NCI-H1417 (cell line): Measurements from ENCODE around the gene KCNE4.
A peak's percentile ranks its signal among the peaks of the same experiment; 100 is the strongest.
"Not testable (repeated sequence)": the region's sequence is repeated elsewhere in the genome, so short reads cannot be mapped to it uniquely, and the experiment has no call there.

Experiments used
- DNase-seq, 3 experiments: peaks; one replicate each; lab custom pipeline; 2025; lab: John Stamatoyannopoulos, UW

The KCNE4 gene

DNA sequence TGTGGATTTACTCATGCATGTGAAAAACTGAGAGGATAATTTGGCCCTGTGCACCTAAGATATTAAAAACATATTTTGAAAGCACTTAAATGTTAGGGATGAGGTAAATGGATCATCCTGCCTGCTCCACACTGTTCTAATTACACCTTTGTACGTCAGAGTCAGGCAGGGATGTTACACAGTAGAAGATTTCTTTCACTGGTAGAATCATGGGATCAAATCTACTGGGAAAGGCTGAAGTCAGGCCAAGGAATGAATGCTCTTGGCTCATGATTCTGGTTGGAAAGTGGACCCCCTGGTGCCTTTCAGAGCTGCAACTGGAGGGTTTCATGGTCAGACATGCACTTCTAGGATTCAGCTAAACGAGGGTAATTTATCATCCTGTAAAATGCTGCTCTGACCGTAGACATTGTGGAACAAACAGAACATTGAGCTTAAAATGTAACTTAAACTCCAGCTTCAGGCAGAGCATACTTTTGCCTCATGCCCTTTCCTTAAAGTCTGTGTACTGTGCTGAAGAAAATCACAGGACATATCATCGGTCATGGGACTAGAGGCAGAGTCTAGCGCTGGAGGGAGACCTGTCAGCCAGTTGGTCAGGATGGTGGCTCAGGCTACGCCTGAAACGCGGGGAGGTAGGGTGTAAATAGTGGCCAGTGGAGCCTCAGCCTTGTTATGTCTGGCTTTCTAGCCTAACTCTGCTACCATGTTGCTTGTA, 4.9 kb downstream of the KCNE4 start:
- DNase-seq, result peak in 2 of 3 experiments; percentile 7 to 46

GRCh38 chr2:223057569-223057968, 5.6 kb downstream of the KCNE4 start:
- DNase-seq, result peak in 1 of 3 experiments; percentile 53

GRCh38 chr2:223058952-223059716, 7.1 kb downstream of the KCNE4 start:
- peak in 1 of 3 experiments; percentile 30 for DNase-seq

GRCh38 chr2:223060201-223060825, 8.3 kb downstream of the KCNE4 start:
- no peak for DNase-seq

DNA sequence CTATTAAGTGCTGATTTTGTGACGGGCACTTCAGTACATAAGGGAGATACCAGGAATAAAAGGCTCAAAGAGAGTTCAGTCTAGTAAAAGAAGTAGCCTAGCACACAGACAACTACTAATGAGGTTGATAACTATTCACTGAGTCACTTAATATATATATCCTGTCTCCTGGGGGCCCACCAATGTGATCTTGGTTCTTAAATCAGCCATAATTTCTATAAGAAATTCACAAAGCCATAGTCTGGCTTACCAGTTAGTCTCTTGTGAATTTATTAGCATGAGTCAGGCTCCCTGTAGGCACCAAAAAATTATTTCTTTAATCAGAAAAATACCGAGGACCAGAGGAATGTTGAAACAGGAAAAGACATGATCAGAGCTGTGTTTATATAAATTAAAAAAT, 10.4 kb downstream of the KCNE4 start:
- no peak for DNase-seq

DNA sequence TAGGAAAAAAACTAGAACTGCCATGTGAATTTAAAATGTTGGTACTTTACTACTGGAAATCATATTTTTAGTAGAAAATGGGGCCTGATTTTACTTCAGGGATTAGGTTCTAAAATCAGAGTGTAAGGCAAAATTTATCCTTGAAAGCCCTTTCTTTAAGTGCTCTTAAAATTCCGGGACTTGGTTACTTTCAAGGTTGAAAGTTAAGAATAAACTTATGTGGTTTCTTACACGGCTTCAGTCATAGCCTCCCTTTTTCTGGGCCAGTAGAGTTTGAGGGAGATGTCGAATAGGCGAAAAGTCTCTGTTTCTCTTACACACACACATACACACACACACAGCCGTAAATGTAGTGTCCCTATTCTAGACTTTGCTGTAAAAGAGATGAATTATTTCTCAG, 13.1 kb downstream of the KCNE4 start:
- DNase-seq, result no peak

- DNase-seq, result no peak
These were observed 14.7 kb downstream of the KCNE4 start for GRCh38 chr2:223066721-223067120.

DNA sequence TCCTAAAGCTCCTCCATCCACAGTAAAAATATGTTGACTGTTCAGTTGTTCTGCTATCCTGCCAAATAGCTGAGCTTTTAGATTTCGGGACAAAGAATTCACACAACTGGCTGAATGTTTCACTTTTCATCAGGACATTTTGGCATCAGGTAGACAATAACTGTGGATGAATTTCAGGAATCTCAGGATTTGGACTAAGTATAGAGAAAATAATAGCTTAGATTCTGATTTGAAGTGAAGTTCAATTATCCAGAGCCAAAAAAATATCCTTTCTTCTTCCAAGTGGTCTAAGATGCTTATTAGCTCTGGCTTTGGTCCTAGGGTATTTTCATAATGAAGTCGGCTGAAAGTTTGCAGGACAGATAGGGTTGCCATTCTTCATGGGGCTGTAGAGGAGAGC, 16.1 kb downstream of the KCNE4 start:
- DNase-seq, result no peak

DNA sequence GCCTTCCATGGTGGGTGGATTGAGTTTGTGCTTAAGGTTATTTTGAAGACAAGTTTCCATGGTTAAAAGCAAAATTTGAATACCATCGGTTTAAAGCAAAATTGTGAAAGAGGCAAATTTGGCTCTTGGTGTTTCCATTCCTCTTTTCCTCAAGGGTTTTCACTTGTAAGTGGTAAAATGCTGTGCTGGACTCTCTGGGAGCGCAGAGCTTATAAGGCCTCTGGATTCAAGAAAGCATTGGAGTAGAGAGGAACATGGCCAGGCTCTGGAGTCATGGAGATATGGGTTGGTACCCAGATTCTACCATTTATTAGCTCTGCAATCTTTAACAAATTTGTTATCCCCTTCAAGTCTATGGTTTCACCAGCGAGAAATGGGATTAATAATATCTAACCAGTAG, 17.5 kb downstream of the KCNE4 start:
- DNase-seq, result no peak

- no peak for DNase-seq
These were observed 18.0 kb downstream of the KCNE4 start for GRCh38 chr2:223069988-223070387.

DNA sequence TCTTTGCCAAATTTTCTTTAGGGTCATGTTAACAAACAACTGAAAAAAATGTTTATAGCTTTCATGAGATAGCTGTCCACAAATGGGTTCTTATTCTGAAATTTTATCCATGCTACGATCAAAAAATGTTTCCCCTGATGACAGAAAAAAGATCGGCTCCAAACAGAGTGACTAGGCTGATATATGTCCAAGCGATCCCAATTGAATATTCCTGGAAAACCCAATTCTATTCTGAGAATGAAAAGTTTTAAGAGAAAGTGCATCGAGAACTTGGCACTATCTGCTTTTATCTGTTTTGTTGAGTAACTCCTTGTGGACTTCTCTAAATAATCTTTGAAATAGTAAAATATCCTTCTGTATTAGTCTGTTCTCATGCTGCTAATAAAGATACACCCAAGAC, 19.1 kb downstream of the KCNE4 start:
- no peak for DNase-seq

- no peak for DNase-seq
These were observed 20.8 kb downstream of the KCNE4 start for GRCh38 chr2:223072826-223073225.

DNA sequence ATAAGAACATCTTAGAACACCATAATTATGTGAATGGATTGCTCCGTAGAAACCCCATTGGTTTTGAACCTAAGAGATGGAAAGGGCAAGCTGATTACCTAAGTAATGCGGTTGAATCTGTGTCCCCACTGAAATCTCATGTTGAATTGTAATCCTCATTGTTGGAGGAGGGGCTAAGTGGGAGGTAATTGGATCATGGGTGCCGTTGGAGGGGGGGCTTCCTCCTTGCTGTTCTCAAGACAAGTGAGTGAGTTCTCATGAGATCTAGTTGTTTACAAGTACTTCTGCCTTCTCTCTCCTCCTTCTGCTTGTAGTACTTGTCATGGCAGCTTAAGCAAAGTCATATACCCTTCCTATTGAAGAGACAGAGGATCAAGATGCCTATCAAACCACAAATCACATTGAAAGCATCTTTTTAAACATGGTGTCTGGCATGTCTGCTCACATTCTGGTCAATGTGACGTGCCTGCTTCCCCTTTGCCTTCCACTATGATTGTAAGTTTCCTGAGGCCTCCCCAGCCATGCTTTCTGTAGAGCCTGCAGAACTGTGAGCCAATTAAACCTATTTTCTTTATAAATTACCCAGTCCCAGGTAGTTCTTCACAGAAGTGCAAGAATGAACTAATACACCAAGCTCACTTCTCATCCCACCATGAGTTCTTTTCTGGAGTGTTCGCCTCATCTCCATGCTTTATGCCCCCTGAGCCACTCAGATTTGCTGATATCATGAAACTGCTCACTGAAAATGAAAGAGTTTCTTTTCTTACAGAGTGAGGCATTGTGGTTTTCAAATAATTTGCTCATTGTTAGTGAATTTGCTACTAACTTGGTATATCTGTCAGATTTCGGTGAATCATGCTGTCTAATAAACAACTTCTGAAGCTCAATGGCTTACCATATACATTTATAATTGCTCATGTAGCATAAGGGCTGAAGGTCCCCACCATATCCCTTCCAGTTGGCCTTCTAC, 23.6 kb downstream of the KCNE4 start:
- DNase-seq, result no peak

GRCh38 chr2:223076573-223076972, 24.6 kb downstream of the KCNE4 start:
- no peak for DNase-seq

GRCh38 chr2:223078482-223078881, 26.5 kb downstream of the KCNE4 start:
- no peak for DNase-seq

- DNase-seq, result no peak
These were observed 27.4 kb downstream of the KCNE4 start for GRCh38 chr2:223079378-223079777.

DNA sequence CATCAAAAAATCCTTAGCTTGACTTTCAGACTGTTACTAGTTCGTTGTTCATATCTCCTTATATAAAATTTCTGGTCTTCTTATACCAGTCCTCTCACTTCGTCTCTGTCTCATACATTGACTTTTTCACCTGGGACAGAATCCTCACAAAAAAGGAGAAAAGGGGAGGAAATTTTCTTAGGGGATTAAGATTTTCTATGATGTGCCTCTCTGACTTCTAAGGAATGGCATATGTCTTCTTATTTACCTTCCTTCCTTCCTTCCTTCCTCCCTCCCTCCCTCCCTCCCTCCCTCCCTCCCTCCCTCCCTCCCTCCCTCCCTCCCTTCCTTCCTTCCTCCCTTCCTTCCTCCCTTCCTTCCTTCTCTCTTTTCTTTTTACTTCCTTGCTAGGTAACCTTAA, 27.9 kb downstream of the KCNE4 start:
- DNase-seq, result no peak

GRCh38 chr2:223080790-223081360, 28.9 kb downstream of the KCNE4 start:
- not testable (repeated sequence) for DNase-seq

DNA sequence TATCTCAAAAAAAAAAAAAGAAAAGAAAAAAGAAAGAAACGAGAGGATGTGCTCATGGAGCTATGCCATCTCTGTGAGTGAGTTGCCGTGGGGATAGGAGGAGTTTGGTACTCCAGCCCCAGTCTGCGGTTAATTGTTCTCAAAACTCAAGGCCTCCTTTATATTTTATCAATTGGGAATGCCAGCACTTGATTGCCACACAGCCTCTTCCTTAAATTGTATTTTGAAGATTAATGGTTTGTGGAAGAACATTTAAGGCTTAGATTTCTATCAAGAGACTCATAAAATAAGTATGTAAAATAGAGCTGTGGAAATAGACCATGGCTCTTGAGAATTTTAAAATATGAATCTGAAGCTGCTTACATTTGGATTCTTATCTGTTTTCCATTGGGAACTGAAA, 29.8 kb downstream of the KCNE4 start:
- no peak for DNase-seq

- DNase-seq, result no peak
These were observed 30.7 kb downstream of the KCNE4 start for GRCh38 chr2:223082706-223083105.

GRCh38 chr2:223083402-223084070, 31.5 kb downstream of the KCNE4 start:
- peak in 1 of 3 experiments; percentile 18 for DNase-seq
